ENCODE measurements around the gene LTBR.

LTBR gene

GRCh38 chr12:6346235-6346832, 37.6 kb upstream of the LTBR start:
- H3K36me3 ChIP-seq (ENCODE audit: control insufficient read depth in 2 of 2, insufficient read depth in 1 of 2, low read length in 2 of 2): no peaks in the 10 kb centered on the region
- H3K4me3 ChIP-seq (ENCODE audit: low read depth, low read length): no peak overlapping the region
- no peak overlapping the region for H3K27ac ChIP-seq (ENCODE audit: extremely low read depth, low read depth, low read length)
- peaks cover 2% of the 10 kb centered on the region; the same call in 1 of the 2 replicates for H3K4me1 ChIP-seq (ENCODE audit: control insufficient read depth, insufficient read depth, low read length)
- TF ChIP-seq YY2 (tag by site-specific recombination; IDR thresholded peaks at IDR 0.05) (no peak), ZBTB17 (tag by site-specific recombination; IDR thresholded peaks at IDR 0.05) (no peak), ZNF341 (tag by site-specific recombination; IDR thresholded peaks at IDR 0.05; ENCODE audit: low read depth) (no peak), SCRT1 (tag by site-specific recombination; IDR thresholded peaks at IDR 0.05; ENCODE audit: borderline replicate concordance) (no peak), ZNF529 (tag by site-specific recombination; IDR thresholded peaks at IDR 0.05; ENCODE audit: insufficient replicate concordance) (no peak), ZNF274 (IDR thresholded peaks at IDR 0.05; ENCODE audit: low read length) (no peak), ZNF274 (tag by site-specific recombination; IDR thresholded peaks at IDR 0.05; ENCODE audit: borderline replicate concordance) (no peak), ZBTB1 (tag by site-specific recombination; IDR thresholded peaks at IDR 0.05) (no peak), ZNF518A (tag by site-specific recombination; conservative IDR thresholded peaks at IDR 0.05; ENCODE audit: low read depth) (no peak), ZNF629 (tag by site-specific recombination; IDR thresholded peaks at IDR 0.05) (no peak), ZFP37 (tag by site-specific recombination; IDR thresholded peaks at IDR 0.05) (no peak), ZNF513 (tag by site-specific recombination; IDR thresholded peaks at IDR 0.05) (no peak), ZNF280C (tag by site-specific recombination; IDR thresholded peaks at IDR 0.05) (no peak), ZNF621 (tag by site-specific recombination; IDR thresholded peaks at IDR 0.05) (no peak), GFI1B (tag by site-specific recombination; IDR thresholded peaks at IDR 0.05) (no peak)
- H3K9me3 ChIP-seq (ENCODE audit: control insufficient read depth, insufficient read depth, low read depth, low read length): no peaks in the 10 kb centered on the region
- POLR2A ChIA-PET: interaction anchor here (0.8 to 2.0 kb wide), 6 partner anchors 10 to 188 kb away, joined by 3 to 26 read pairs (median 4); partner anchors contain the start of genes GAPDH and MRPL51
- CTCF ChIA-PET: no interaction called here

- Histone ChIP-seq H3K4me3 (ENCODE audit: low read depth, low read length) (no peak overlapping the region), H3K27ac (ENCODE audit: extremely low read depth, low read depth, low read length) (no peak overlapping the region), H3K4me1 (ENCODE audit: control insufficient read depth, insufficient read depth, low read length) (peaks cover 2% of the 10 kb centered on the region; the same call in 1 of the 2 replicates), H3K9me3 (ENCODE audit: control insufficient read depth, insufficient read depth, low read depth, low read length) (no peaks in the 10 kb centered on the region), H3K36me3 (ENCODE audit: control insufficient read depth in 2 of 2, insufficient read depth in 1 of 2, low read length in 2 of 2) (no peaks in the 10 kb centered on the region)
- CTCF ChIA-PET: no interaction called here
- POLR2A ChIA-PET: no interaction called here
- TF ChIP-seq KLF9 (tag by site-specific recombination; IDR thresholded peaks at IDR 0.05; ENCODE audit: low read depth) (no peak), ZFP3 (tag by site-specific recombination; IDR thresholded peaks at IDR 0.05; ENCODE audit: low read depth) (peak; percentile 96)
Measured at GRCh38 chr12:6346942-6347341, 37.0 kb upstream of the LTBR start.
